HepG2 (cell line): Measurements from ENCODE around the gene MED12L. TPM values are rescaled to one million over a fixed set of nuclear protein-coding genes. Genes with fewer than 3 reads are reported as not detected.

Source experiments
- ATAC-seq: fragments of 200-7000 bp; cut with Tn5 transposase; 3 replicates; pipeline ENCODE4 v1.9.1; 2020; ENCODE audit warnings: mild to moderate bottlenecking, moderate library complexity
- BruUV-seq: library from RNA; stranded (reverse); fragments of 400-500 nt; replicated peaks from 2 replicates; lab custom pipeline; 2021; lab: Mats Ljungman, UMichigan
- CTCF ChIA-PET: fragments of 300-600 bp; formaldehyde crosslinking; extraction: SDS; loops from one replicate; lab custom pipeline; 2021; ENCODE audit warnings: low total read pairs, inconsistent platforms, low intra/inter-chr PET ratio; lab: Yijun Ruan, JAX
- POLR2A ChIA-PET: fragments of 350-600 bp; sonication (Branson Sonifier 250); formaldehyde crosslinking; loops from one replicate; lab custom pipeline; 2020; ENCODE audit warnings: antibody characterized with exemption, inconsistent platforms; lab: Yijun Ruan, JAX
- DNase-seq: peaks from one replicate; pipeline ENCODE4 v3.0.0-alpha.2; 2015; ENCODE audit warnings: low spot score
- FAIRE-seq: peaks from 3 replicates; lab custom pipeline; 2011; peaks lifted over from hg19 to GRCh38; lab: Jason Lieb, UNC
- H2AFZ ChIP-seq: one replicate; pipeline ENCODE4 v1.6.1; 2011; ENCODE audit warnings: low read length, inconsistent platforms
- H3K27ac ChIP-seq: fragments of 300-600 bp; 3 replicates; pipeline ENCODE4 v1.8.0; 2011; ENCODE audit warnings: mixed run types, mild to moderate bottlenecking, mixed read lengths, low read length, inconsistent platforms; ENCODE audit not compliant: insufficient read depth; ENCODE audit errors: extremely low read length
- H3K27me3 ChIP-seq, 2 experiments: fragments of 200-600 bp in 1 of 2; 2 replicates in 1 of 2; 3 replicates in 1 of 2; pipeline versions ENCODE4 v1.6.0 to v1.8.0; 2011; ENCODE audit warnings: low read length in 2 of 2, mild to moderate bottlenecking in 2 of 2, moderate library complexity in 2 of 2, inconsistent platforms in 1 of 2; ENCODE audit not compliant: insufficient read depth in 2 of 2, control insufficient read depth in 1 of 2
- H3K36me3 ChIP-seq, 2 experiments: fragments of 200-600 bp in 1 of 2; replicated peaks in 1 of 2; 2 replicates in 1 of 2; 3 replicates in 1 of 2; pipeline versions ENCODE4 v1.5.1 to v1.8.0; 2011; ENCODE audit warnings: low read length in 2 of 2, inconsistent platforms in 1 of 2; ENCODE audit not compliant: insufficient read depth in 2 of 2, control insufficient read depth in 1 of 2
- H3K4me1 ChIP-seq: 2 replicates; pipeline ENCODE4 v1.5.1; 2012; ENCODE audit warnings: low read length, inconsistent platforms; ENCODE audit not compliant: insufficient read depth
- H3K4me2 ChIP-seq: 2 replicates; pipeline ENCODE4 v1.6.0; 2011; ENCODE audit warnings: low read depth, low read length, inconsistent platforms
- H3K4me3 ChIP-seq, 3 experiments: fragments of 200-600 bp in 1 of 3; sonication (generic), shearing (Covaris generic) in 1 of 3; replicated peaks in 1 of 3; 2 replicates each; pipeline ENCODE4 v1.5.1; 2011 to 2016; ENCODE audit warnings: low read length in 3 of 3, inconsistent platforms in 2 of 3, low read depth in 2 of 3, mild to moderate bottlenecking in 2 of 3, control low read depth in 1 of 3, mixed read lengths in 1 of 3; ENCODE audit not compliant: insufficient read depth in 1 of 3
- H3K79me2 ChIP-seq: one replicate; pipeline ENCODE4 v1.6.1; 2011; ENCODE audit warnings: low read length, inconsistent platforms; ENCODE audit not compliant: insufficient read depth
- H3K9ac ChIP-seq: 2 replicates; pipeline ENCODE4 v1.6.0; 2011; ENCODE audit warnings: mild to moderate bottlenecking, low read depth, low read length, inconsistent platforms; ENCODE audit not compliant: insufficient read depth
- H3K9me3 ChIP-seq: 2 replicates; pipeline ENCODE4 v1.5.1; 2012; ENCODE audit warnings: mild to moderate bottlenecking, low read length
- H4K20me1 ChIP-seq: 2 replicates; pipeline ENCODE4 v1.6.0; 2011; ENCODE audit warnings: inconsistent platforms, mild to moderate bottlenecking, low read length, moderate library complexity; ENCODE audit not compliant: insufficient read depth
- ETV5 ChIP-seq: IDR thresholded peaks from 2 replicates; pipeline ENCODE4 v1.6.1; 2018; ENCODE audit warnings: missing biosample characterization, missing genetic modification reagents, inconsistent platforms, borderline replicate concordance
- HDAC2 ChIP-seq: sonication (generic); formaldehyde crosslinking; IDR thresholded peaks from 2 replicates; pipeline ENCODE4 v1.4.0; 2020; ENCODE audit warnings: missing genetic modification reagents
- NCOA1 ChIP-seq: sonication (generic); formaldehyde crosslinking; IDR thresholded peaks from 2 replicates; pipeline ENCODE4 v1.9.0; 2021; ENCODE audit warnings: missing genetic modification reagents
- RAD21 ChIP-seq: fragments of 450-650 bp; formaldehyde crosslinking; IDR thresholded peaks from 2 replicates; pipeline ENCODE4 v1.5.0; 2020; ENCODE audit warnings: mild to moderate bottlenecking
- ZMYM2 ChIP-seq: sonication (generic); formaldehyde crosslinking; IDR thresholded peaks from 2 replicates; pipeline ENCODE4 v1.8.0; 2022; ENCODE audit warnings: mild to moderate bottlenecking, missing genetic modification reagents
- ZNF18 ChIP-seq: sonication (generic); formaldehyde crosslinking; IDR thresholded peaks from 2 replicates; pipeline ENCODE4 v1.8.0; 2022; ENCODE audit warnings: mild to moderate bottlenecking, missing genetic modification reagents; ENCODE audit not compliant: insufficient replicate concordance
- ZNF207 ChIP-seq: fragments of 450-650 bp; IDR thresholded peaks from 2 replicates; pipeline ENCODE4 v1.6.1; 2016; ENCODE audit warnings: antibody characterized with exemption, borderline replicate concordance
- ZNF282 ChIP-seq: fragments of 450-650 bp; IDR thresholded peaks from 2 replicates; pipeline ENCODE4 v1.6.1; 2018; ENCODE audit not compliant: partially characterized antibody
- ZNF496 ChIP-seq: sonication (generic); formaldehyde crosslinking; IDR thresholded peaks from 2 replicates; pipeline ENCODE4 v1.8.1; 2023; ENCODE audit warnings: mild to moderate bottlenecking, moderate library complexity, missing genetic modification reagents; ENCODE audit not compliant: insufficient replicate concordance
- ZNF570 ChIP-seq: sonication (generic); formaldehyde crosslinking; IDR thresholded peaks from 2 replicates; pipeline ENCODE4 v1.4.0; 2020; ENCODE audit warnings: mild to moderate bottlenecking, missing genetic modification reagents, borderline replicate concordance
- ZNF574 ChIP-seq: sonication (generic); formaldehyde crosslinking; IDR thresholded peaks from 2 replicates; pipeline ENCODE4 v1.4.0; 2020; ENCODE audit warnings: missing genetic modification reagents
- ZNF883 ChIP-seq: sonication (generic); formaldehyde crosslinking; IDR thresholded peaks from 2 replicates; pipeline ENCODE4 v1.5.1; 2020; ENCODE audit warnings: mild to moderate bottlenecking, missing genetic modification reagents; ENCODE audit errors: not compliant biosample characterization
- WGBS: methylation state at CpG from one replicate; pipeline ENCODE4 v1.1.6; 2017; ENCODE audit warnings: low lambda C conversion rate; 5-methylcytosine and 5-hydroxymethylcytosine counted together
- in situ Hi-C: cut with HindIII; loops from 2 replicates; pipeline ENCODE4 v1.10.0; 2017; ENCODE audit warnings: low pct_unique_long_range_greater_than_20kb; ENCODE audit not compliant: extremely low pct_ligation_motif_present
- intact Hi-C: fragments of 100-400 bp; cut with micrococcal nuclease; formaldehyde crosslinking; loops from one replicate; pipeline ENCODE4 v1.10.0; 2022; ENCODE audit not compliant: unreplicated experiment
- polyA plus RNA-seq, 8 experiments: library from polyadenylated mRNA; depleted of rRNA in 3 of 8; stranded (reverse) in 7 of 8; unstranded in 1 of 8; fragments of >200 nt; fragmentation: Illumina TruSeq in 4 of 8; extraction: Trizol in 4 of 8; gene quantifications; 2 replicates each; pipeline versions ENCODE4 v1.2.1 to v1.2.3, GENCODE V29; 2011 to 2016; ENCODE audit warnings: low read depth in 4 of 8, missing spikeins in 1 of 8, mixed read lengths in 1 of 8; ENCODE audit not compliant: insufficient read depth in 1 of 8
- total RNA-seq, 5 experiments: library from RNA; depleted of rRNA; stranded (reverse); fragments of >200 nt; fragmentation: Illumina TruSeq; extraction: Trizol; gene quantifications; 2 replicates each; pipeline ENCODE4 v1.2.3, GENCODE V29; 2016; ENCODE audit warnings: low read depth in 1 of 5

MED12L gene
- total and polyA plus RNA-seq, 2 of the 13 experiments (the other 11 are each of a cell fraction or from before 2014, with no cell fraction given), result 0.07 to 0.64 TPM

GRCh38 chr3:151135541-151136337, 50.3 kb downstream of the MED12L start:
- Histone ChIP-seq H3K27me3 (peaks cover 0 to 6% of the 10 kb centered on the region in 2 experiments; a peak in 1 of 5 replicates), H4K20me1 (no peaks in the 10 kb centered on the region), H3K27ac (no peak overlapping the region), H3K79me2 (no peaks in the 10 kb centered on the region), H3K9me3 (no peaks in the 10 kb centered on the region), H3K36me3 (no peaks in the 10 kb centered on the region), H2AFZ (no peak overlapping the region), H3K4me2 (no peak overlapping the region), H3K4me3 (no peak overlapping the region), H3K4me1 (no peaks in the 10 kb centered on the region), H3K9ac (no peak overlapping the region)
- FAIRE-seq (no peak), ATAC-seq (no peak; the same call in 2 of the 3 replicates), DNase-seq (no peak)
- no TSS peak for BruUV-seq
- ChIA-PET CTCF (no interaction called here), POLR2A (no interaction called here)
- intact Hi-C loops, result no loop called here
- in situ Hi-C loops, result no loop called here
- 45% methylated on average over 5 of the region's 5 CpGs for WGBS
- TF ChIP-seq ZNF282 (no peak), NCOA1 (CRISPR knock-in tag) (no peak)

- in situ Hi-C loops, result no loop called here
- H2AFZ ChIP-seq, result no peak overlapping the region
Observed at GRCh38 chr3:151142929-151143328, 57.5 kb downstream of the MED12L start.

More at GRCh38 chr3:151142929-151143328, 57.5 kb downstream of the MED12L start:
- Histone ChIP-seq H3K4me2 (no peak overlapping the region), H3K36me3 (no peaks in the 10 kb centered on the region), H3K79me2 (no peaks in the 10 kb centered on the region), H3K27ac (no peak overlapping the region), H3K4me1 (no peaks in the 10 kb centered on the region), H4K20me1 (no peaks in the 10 kb centered on the region), H3K4me3 (no peak overlapping the region), H3K9ac (no peak overlapping the region), H3K27me3 (peaks cover 2 to 7% of the 10 kb centered on the region in 2 experiments; a peak in 3 of 5 replicates), H3K9me3 (no peaks in the 10 kb centered on the region)
- ATAC-seq, result no peak
- no peak for TF ChIP-seq ZNF883 (CRISPR knock-in tag)
- TF ChIP-seq ETV5, result no peak
- TF ChIP-seq ZMYM2 (CRISPR knock-in tag), result no peak
- TF ChIP-seq RAD21 (CRISPR knock-in tag), result no peak
- no peak for TF ChIP-seq HDAC2
- no peak for TF ChIP-seq ZNF496 (CRISPR knock-in tag)
- TF ChIP-seq ZNF18 (CRISPR knock-in tag), result no peak
- no peak for TF ChIP-seq ZNF570 (CRISPR knock-in tag)
- no peak for TF ChIP-seq ZNF574 (CRISPR knock-in tag)
- no peak for TF ChIP-seq ZNF207
- ChIA-PET POLR2A (no interaction called here), CTCF (no interaction called here)
- no TSS peak for BruUV-seq
- intact Hi-C loops, result loop anchor here (10.0 kb wide), 1 partner anchor 618 kb away; no protein-coding TSS in a partner anchor
- FAIRE-seq, result no peak
- WGBS, result 30% methylated on average over 5 of the region's 5 CpGs
- DNase-seq, result no peak
